GM12872 (cell line): ENCODE data around the gene TUBGCP2.

Source experiments
- TF ChIP-seq, protein P1 (sequence below): IDR thresholded peaks from 3 replicates; pipeline ENCODE4 v1.5.1; 2011; ENCODE audit warnings: low read depth, mild to moderate bottlenecking, low read length, moderate library complexity; ENCODE audit not compliant: insufficient read depth

The TUBGCP2 gene

DNA sequence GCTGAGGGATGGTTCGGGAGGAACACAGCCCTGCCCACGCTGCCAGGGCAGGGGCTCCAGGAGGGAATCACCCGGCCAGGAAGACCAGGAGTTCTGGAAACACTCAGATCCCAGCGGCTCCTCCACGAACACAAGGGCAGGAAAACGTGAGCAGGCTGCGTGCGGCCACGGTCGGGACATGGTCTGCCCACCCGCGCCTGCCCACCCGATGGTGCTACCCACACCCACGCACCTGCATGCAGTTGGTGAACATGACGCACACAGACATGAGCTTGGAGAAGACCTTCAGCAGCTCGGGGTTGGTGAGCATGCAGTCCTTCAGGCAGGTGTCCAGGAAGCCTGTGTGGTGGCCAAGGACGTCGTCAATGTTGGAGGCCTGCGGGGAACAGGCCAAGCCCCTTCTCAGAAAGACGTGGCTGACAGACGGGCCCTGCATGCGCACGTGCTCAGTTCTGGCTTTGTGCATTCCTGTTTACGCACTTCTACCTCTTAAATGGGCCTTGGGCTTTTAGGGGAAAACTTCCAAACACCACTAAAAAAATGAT lies 25.8 kb downstream of the TUBGCP2 start:
- TF ChIP-seq, protein P1, sequence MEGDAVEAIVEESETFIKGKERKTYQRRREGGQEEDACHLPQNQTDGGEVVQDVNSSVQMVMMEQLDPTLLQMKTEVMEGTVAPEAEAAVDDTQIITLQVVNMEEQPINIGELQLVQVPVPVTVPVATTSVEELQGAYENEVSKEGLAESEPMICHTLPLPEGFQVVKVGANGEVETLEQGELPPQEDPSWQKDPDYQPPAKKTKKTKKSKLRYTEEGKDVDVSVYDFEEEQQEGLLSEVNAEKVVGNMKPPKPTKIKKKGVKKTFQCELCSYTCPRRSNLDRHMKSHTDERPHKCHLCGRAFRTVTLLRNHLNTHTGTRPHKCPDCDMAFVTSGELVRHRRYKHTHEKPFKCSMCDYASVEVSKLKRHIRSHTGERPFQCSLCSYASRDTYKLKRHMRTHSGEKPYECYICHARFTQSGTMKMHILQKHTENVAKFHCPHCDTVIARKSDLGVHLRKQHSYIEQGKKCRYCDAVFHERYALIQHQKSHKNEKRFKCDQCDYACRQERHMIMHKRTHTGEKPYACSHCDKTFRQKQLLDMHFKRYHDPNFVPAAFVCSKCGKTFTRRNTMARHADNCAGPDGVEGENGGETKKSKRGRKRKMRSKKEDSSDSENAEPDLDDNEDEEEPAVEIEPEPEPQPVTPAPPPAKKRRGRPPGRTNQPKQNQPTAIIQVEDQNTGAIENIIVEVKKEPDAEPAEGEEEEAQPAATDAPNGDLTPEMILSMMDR = no peak

GRCh38 chr10:133281628-133282372 lies 26.9 kb downstream of the TUBGCP2 start:
- TF ChIP-seq, protein P1 = no peak

DNA sequence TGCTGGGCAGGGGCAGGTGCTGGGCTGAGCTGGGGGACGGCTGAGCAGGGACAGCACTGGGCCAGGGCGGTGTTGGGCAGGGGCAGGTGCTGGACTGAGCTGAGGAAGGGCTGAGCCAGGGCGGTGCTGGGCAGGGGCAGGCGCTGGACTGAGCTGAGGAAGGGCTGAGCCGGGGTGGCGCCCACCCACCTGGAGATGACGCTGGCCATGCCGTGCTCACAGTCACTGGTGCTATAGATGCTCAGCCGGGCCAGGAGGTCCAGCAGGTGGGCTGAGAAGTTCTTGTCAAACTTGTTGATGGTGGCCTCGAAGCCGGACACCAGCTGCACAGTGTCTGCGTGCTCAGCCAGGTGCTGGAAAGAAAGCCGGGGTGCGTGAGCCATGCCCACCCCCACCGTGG lies 27.6 kb downstream of the TUBGCP2 start:
- TF ChIP-seq, protein P1 = no peak

DNA sequence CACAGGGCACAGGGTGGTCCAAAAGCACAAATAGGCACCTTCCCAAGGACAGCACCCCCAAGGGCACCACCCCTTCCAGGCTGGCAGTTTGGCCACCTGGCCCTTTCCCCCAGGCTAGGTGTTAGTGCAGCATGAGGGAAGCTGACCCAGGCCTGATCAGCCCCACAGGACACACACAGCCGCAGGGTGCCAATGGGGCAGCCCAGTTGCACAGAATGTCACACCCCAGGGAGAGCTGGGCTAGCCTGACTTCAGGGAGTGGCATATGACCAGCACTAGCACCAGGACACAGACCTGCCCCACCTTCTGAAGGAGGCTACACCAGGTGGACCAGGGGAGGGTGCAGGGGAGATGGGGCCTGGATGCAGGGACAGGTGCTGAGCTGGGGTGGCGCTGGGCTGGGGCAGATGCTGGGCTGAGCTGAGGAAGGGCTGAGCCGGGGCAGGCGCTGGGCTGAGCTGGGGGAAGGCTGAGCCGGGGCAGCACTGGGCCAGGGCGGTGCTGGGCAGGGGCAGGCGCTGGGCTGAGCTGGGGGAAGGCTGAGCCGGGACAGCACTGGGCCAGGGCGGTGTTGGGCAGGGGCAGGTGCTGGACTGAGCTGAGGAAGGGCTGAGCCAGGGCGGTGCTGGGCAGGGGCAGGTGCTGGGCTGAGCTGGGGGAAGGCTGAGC lies 28.1 kb downstream of the TUBGCP2 start:
- TF ChIP-seq, protein P1 = no peak

DNA sequence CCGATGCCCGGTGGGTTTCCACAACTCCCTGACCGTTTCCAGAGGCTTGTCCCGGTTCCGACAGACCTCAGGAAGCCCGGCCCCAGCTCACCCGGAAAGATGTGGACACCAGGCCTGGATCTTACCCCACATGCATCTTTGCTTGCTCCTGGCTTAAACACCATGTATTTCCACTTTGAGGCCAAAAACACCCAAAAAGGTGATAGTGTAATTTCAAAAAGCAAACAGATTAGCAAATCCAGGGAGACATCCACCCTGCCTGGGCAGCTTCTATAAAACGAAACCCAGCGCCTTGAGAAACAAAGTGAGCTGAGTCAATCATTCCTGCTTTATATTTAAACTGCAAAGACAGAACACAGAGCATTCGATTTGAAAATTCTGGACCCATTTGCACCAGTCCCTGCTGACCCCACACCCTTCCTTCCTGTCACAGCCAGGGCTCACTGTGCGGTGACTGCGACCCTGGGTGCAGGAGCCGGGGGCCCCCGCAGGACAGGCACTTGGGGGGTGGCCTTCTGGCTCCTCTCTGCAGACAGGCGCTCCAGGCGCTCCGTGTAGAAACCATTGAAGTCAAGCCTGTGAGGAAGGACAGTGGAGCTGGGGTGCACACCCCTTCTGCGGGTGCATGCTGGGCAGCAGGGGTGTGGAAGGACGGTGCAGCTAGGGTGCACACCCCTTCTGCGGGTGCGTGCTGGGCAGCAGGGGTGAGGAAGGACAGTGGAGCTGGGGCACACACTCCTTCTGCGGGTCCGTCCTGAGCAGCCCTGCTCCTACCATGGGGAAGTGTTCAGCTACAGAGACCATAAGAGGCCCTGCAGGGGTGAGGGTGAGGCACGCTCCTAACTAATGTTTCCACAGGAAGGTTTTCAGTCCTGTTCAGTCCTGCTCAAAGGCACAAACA lies 29.1 kb downstream of the TUBGCP2 start:
- TF ChIP-seq, protein P1 = no peak

- TF ChIP-seq, protein P1 = no peak
These were observed 30.0 kb downstream of the TUBGCP2 start for GRCh38 chr10:133278577-133279265.
